GM19372 (cell line): Measurements from ENCODE around the gene DAB2IP.
"Not testable (repeated sequence)": the region's sequence is repeated elsewhere in the genome, so short reads cannot be mapped to it uniquely, and the experiment has no call there.

Source experiments
- ATAC-seq: cut with Tn5 transposase; IDR thresholded peaks from one replicate; pipeline ENCODE4 v1.9.1; 2021; ENCODE audit warnings: mild to moderate bottlenecking, low read depth, moderate library complexity; ENCODE audit not compliant: unreplicated experiment

DAB2IP gene

GRCh38 chr9:121641224-121641611 is 10.2 kb upstream of the DAB2IP start:
- no peak for ATAC-seq

DNA sequence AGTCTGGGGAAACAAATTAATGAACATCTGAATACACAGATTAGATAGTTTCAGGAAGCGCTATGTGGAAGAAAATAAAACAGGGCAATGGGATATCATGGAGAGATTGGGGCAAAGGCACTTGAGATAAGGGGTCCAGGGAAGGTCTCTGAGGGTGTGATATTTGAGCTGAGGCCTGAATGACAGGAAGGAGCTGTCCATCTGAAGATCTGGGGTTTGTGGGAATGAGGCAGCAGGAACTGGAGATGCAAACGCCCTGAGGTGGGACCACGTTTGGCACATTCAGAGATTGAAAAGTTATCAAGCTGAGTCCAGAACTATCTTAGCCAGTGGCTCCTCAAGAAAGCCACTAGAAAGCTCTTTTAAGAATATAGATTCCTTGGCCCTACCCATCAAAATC is 8.7 kb upstream of the DAB2IP start:
- no peak for ATAC-seq

DNA sequence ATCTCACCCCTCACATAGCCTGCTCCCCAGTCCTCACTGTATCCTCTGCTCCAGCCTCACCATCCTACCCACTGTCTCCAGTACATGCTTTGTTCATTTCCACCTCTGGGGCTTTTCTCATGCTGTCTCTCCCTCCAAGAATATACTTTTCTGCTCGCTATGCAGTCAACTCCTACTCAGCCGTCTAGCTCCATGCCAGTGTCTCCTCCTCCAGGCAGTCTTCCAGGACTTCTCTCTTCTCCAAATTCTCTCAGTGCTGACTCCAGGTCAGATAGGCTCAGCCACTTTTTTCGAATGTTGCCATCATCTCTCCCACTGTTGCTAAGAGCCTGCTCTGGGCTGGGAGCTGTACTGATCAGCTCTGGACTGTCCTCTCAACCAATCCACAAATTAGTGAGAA is 8.0 kb upstream of the DAB2IP start:
- no peak for ATAC-seq

DNA sequence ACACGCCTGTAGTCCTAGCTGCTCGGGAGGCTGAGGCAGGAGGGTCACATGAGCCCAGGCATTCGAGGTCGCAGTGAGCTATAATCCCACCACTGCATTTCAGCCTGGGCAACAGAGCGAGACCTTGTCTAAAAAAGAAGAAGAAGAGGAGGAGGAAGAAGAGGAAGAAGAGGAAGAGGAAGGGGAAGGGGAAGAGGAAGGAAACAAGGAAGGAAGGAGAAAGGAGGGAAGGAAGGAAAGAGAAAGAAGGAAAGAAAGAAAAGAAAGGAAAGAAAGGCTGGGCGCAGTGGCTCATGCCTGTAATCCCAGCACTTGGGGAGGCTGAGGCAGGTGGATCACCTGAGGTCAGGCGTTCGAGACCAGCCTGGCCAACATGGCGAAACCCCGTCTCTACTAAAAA is 7.4 kb upstream of the DAB2IP start:
- ATAC-seq = not testable (repeated sequence)

GRCh38 chr9:121645003-121645402 is 6.4 kb upstream of the DAB2IP start:
- no peak for ATAC-seq

GRCh38 chr9:121645853-121646807 is 5.3 kb upstream of the DAB2IP start:
- ATAC-seq = no peak

DNA sequence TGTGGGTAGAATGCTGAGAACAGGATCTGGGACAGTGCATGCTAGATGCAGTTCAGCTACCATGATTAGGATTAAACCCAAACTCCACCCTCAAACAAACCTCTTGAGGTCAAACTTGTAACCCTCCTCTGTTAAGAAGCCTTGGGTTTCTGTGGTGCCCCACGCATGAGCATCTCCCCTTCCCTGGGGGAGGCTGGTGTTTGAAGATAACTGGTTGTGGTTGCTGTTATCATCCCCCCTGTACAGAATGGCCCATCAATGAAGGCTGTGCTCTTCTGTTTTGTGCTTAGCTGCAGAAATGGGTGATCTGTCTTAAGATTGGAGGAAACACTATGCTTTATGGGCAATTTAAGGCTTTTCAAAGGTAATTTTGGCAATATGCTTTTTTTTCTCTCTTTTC is 4.4 kb upstream of the DAB2IP start:
- no peak for ATAC-seq

DNA sequence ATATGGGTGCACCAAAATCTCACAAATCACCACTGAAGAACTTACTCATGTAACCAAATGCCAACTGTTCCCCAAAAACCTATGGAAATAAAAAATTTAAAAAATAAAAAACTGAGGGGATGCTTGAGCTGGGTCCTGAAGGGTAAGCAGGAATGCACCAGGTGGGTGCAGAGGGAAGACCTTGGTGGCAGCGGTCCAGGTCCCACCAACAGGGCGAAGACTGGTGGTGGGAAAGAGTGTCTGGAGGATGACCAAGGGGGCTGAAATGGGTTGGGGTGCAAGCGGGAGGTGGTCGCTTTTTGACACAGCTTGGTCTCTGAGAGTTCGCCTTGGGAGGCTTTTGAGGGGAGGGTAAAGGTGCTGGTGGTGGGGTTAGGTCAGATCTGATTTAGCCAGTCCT is 3.3 kb upstream of the DAB2IP start:
- no peak for ATAC-seq

GRCh38 chr9:121648799-121649198 is 2.6 kb upstream of the DAB2IP start:
- ATAC-seq = no peak

- no peak for ATAC-seq
Observed at GRCh38 chr9:121649476-121650216, 1.8 kb upstream of the DAB2IP start.

DNA sequence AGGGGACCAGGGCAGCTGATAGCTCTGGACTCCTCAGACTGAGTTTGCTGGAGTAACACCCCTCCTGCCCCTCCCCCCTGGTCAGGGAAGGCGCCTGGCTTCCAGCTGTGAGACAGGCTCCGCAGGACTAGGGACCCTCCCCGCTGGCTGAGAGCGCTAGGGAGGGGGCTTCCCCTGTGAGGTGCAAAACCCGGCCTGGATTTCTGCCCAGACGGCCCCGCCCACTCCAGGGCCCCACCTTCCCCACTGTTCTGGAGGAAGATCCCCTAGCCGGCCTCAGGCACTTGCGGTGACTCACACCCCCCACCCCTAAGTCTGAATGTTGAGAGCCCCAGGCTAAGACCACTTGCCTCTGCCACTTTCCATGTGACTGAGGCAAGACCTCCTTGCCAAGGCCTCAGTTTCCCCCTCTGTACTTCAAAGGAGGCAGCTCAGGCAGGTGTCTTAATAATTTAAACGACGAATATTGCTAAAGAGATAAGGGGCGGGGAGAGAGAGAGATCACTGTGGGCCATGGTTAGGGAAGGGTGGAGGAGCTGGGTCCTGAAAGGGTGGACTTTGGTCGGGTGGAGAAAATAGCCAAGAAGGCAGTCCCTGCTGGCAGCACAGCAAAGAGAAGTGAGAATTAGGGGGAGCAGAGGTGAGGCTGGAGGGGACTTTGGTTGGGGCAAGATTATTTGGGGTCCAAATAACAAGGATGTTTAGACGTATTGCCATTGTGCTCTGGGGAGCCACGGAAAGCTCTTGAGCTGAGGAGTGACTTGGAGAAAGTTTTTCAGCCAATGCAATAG is 1.0 kb upstream of the DAB2IP start:
- no peak for ATAC-seq

GRCh38 chr9:121651008-121651294 is 483 bp upstream of the DAB2IP start:
- ATAC-seq = no peak

GRCh38 chr9:121652021-121652837 is 795 bp downstream of the DAB2IP start:
- no peak for ATAC-seq

GRCh38 chr9:121652838-121653231 is 1.4 kb downstream of the DAB2IP start:
- no peak for ATAC-seq

DNA sequence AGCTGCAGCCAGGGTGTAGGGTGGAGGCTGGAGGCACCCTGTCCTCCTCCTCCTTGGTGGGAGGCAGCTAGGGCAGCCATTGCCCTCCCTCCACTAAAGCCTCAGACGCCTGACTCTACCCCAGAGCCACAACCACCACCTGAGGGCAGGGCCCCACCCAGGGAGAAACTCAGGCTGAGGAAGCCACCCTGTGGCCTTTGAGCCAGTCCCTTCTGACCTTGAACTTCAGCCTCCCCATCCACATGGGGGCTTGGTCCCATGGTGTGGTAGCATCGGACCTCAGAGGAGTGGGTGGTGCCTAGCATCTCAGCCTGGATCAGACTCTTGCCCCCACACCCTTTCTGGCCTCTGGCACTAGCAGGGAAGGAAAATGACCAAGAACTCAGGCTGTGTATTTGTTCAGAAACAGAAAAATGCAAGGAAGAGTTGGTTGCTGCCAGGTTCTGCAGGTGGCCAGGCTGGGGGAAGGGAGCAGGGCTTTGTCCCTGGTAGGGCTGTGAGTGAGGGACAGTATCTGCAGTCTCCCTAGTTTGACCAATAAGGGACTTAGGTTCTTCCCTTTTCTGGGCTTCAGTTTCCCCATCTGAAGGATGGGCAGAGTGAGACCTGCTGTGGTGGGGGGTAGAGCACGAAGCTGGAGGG is 3.2 kb downstream of the DAB2IP start:
- no peak for ATAC-seq

DNA sequence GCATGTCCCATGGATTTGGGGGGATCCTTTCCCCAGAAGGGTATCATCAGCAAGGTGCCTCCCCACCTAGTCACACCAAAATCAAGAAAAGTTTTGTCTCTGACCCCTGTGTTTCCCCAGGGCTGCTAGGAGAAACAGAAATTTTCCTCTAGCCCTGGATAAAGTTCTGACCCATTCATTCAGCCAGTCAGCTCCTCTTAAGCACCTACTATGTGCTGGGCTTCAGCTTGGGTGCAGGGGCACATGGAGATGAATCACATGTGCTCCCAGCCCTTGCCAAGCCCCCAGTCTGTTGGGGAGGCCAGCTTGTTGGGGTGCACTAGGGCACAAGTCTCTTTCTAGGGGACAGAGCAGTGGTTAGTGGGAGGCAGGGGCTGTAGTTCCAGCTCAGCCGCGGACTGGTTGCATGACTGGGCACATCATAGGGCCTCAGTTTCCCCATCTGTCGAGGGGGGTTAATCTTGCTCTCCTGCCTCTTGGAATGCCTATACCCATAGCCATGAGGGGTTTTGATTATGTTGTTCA is 3.9 kb downstream of the DAB2IP start:
- ATAC-seq = no peak

- no peak for ATAC-seq
Observed at GRCh38 chr9:121656941-121657470, 5.6 kb downstream of the DAB2IP start.

DNA sequence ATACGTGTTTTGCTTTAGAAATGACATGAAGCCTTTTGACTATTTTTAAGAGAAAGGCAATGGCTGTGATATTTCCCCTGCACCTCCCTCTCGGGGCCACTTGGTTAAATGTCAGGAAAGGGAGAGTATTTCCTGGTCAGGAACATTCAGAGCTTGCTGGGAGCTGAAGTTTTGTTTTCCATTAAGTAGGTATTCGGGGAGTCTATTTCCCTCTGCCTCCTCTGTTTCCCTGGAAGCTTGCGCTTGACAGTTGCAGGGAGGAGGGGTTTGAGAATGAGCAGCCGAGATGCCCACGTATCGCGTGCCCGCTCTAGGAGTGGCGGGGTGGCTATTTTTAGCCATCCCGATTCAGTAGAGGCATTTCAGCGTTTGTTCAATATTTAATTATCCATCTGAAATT is 6.7 kb downstream of the DAB2IP start:
- no peak for ATAC-seq

- no peak for ATAC-seq
Observed at GRCh38 chr9:121658591-121658990, 7.2 kb downstream of the DAB2IP start.
